HTERT RPE-1 (cell line): ENCODE measurements around the gene SENP2.
"Not testable (repeated sequence)": the region's sequence is repeated elsewhere in the genome, so short reads cannot be mapped to it uniquely, and the experiment has no call there.

ENCODE experiments used
- in situ Hi-C: fragments of 300-500 bp; cut with MboI; formaldehyde crosslinking; loops from 4 replicates; pipeline ENCODE4 v1.14.3; 2020; ENCODE audit warnings: low sequenced_read_pairs

SENP2 gene

GRCh38 chr3:185585518-185585858 lies 607 bp upstream of the SENP2 start:
- in situ Hi-C loops: no loop called here

- in situ Hi-C loops: no loop called here
Observed at GRCh38 chr3:185586686-185587039, 568 bp downstream of the SENP2 start.

GRCh38 chr3:185594073-185594472 lies 8.0 kb downstream of the SENP2 start:
- in situ Hi-C loops: no loop called here

GRCh38 chr3:185595526-185595925 lies 9.4 kb downstream of the SENP2 start:
- in situ Hi-C loops: no loop called here

DNA sequence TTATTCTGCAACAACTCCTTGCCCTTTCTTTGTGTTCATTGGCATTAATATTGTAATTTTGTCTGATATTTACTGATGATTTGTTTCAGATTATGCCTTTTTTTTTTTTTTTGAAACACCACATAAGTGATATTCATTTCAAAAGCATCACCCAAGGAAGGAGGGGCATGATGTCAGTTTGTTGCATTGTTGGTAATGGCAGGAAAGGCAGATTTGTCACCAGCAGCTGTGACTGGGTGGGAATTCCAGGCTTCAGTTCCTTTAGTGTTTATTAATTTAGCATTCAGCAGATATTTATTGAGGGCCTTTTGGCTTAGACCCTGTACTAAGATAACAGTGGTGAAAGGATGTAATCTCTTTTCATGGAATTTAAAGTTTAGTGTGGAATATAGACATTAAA lies 19.5 kb downstream of the SENP2 start:
- in situ Hi-C loops: no loop called here

- in situ Hi-C loops: no loop called here
Observed at GRCh38 chr3:185606196-185606595, 20.1 kb downstream of the SENP2 start.

GRCh38 chr3:185613016-185613415 lies 26.9 kb downstream of the SENP2 start:
- in situ Hi-C loops: no loop called here

DNA sequence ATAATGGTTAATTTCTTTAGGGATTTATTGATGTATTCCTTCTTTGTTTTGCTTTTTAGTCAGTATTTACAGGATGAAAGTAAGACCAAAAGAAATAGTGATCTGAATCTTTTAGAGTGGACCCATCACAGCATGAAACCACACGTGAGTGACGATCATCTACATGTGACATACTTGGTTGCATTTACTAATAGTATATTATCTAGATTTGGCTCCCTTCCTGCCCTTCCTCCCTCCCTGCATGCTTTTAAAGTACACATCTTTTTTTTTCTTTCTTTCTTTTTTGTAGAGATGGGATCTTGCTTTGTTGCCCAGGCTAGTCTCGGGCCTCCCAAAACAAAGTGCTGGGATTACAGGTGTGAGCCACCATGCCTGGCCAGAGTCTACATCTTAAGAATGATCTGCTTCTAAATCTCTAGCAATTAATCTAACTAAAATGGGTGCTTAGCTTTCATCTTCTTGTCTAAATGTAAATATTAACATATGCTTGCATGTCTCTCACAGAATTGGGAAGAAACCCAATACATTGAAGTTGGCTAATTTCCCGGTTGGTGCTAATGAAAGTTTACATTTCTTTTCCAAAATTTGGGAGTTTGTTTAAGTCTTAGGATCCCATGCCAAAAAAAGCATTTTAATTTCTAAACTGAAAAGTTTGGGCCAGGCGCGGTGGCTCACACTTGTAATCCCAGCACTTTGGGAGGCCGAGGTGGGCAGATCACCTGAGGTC lies 38.0 kb downstream of the SENP2 start:
- in situ Hi-C loops: no loop called here

GRCh38 chr3:185625784-185626183 lies 39.7 kb downstream of the SENP2 start:
- in situ Hi-C loops: no loop called here

GRCh38 chr3:185629554-185630181 lies 43.6 kb downstream of the SENP2 start:
- in situ Hi-C loops: no loop called here

DNA sequence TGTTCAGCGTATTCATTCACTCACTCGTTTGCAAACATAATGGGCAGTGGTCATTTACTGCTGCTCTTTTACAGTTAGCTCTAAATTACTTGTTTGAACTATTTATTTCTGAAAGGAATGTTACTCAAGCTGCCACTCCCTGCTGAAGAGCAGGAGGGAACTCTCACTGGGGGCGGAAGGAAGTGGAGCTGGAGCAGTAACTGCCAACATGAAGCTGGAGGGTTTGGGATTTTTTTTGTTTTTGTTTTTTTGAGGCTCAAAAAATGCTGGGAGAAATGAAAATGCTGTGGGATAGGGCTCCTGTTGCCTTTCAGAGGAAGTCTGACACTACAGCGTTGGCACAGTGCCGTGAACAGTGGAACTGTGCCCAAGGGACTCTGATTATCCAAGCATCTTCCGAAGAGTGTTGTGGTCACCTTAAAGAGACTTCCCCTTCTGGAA lies 44.1 kb downstream of the SENP2 start:
- in situ Hi-C loops: no loop called here

- in situ Hi-C loops: no loop called here
Observed at GRCh38 chr3:185631108-185631507, 45.0 kb downstream of the SENP2 start.

DNA sequence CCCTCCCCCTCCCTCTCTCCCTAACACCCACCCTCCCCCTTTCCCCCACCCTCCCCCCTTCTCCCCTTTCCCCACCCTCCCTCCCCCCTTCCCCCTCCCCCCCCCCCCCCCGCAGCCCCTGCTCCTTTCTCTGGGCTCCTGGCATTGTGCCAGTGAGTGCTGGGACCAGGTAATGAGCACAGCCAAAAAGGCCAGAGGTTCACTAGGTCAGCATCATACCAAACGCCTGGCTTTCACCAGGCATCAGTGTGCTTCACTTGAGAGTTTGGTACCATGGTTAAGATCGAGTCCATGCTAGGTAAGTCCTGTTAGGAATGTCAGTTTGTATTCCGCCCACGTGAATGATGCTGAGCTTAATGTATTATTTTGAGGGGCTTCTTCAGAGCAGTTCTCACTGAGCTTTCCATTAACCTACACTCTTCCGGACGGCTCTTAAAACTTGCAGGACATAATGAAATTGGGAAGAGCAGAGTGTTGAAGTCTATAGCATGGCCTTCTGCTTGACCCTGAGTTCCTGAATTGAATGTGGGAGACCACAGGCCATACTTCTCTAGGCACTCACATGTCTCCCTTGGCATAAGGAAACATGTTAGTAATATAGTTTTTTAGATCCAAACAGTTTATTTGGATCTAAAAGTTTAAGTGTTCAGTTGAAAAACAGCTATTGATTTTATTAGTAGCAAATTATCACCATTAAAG lies 45.6 kb downstream of the SENP2 start:
- in situ Hi-C loops: no loop called here

DNA sequence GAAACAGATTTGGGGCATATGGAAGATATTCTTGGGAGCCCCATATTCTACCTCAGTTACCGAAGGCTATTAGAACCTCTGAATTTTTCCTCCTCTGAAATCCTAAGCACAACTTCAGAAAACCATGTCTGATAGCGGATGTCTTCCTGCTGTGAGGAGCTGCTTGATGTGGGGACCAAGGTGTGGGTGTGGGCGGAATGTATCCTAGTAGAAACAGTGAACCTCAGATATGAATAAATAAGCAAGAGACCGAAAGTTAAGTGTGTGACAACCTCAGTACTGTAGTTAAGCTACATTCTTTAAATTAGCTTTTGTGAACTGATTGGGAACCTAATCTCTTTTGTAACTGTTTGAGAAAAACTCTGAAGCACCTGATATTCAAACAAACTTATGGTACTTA lies 46.9 kb downstream of the SENP2 start:
- in situ Hi-C loops: no loop called here

- in situ Hi-C loops: no loop called here
Observed at GRCh38 chr3:185637388-185637787, 51.3 kb downstream of the SENP2 start.

DNA sequence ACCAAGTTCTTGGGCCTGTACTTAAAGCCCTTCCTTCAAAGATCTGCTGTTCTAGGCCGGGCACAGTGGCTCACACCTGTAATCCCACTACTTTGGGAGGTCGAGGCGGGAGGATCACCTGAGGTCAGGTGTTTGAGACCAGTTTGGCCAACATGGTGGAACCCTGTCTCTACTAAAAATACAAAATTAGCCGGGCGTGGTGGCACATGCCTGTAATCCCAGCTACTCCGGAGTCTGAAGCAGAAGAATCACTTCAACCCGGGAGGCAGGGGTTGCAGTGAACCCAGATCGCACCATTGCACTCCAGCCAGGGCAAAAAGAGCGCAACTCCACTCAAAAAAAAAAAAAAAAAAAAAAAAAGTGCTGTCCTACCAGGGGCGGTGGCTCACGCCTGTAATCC lies 52.6 kb downstream of the SENP2 start:
- in situ Hi-C loops: not testable (repeated sequence)

DNA sequence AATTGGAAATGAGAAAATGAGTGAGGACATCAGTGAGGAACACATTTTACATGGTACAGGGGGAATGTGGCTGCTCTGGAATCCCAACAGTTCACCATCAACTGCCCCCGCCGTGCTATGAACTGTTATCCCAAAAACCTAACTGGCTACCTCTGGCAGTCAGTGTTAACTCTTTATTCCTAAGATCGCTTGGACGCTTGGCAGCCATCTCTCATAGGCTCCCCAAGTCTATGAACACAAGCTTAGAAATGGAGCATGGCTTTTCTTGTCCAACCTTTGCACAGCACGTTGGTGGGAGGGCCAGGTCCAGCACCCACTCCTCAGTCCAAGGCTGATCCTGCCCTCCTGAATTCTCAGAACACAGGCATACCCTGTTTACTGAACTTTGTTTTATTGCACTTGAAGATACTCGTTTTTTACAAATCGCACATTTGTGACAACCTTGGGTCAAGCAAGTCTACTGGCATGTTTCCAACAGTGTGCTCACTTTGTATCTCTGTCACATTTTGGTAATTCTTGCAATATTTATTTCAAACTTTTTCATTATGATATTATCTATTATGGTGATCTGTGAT lies 53.6 kb downstream of the SENP2 start:
- in situ Hi-C loops: no loop called here

- in situ Hi-C loops: no loop called here
Observed at GRCh38 chr3:185640308-185640707, 54.2 kb downstream of the SENP2 start.

GRCh38 chr3:185645191-185645590 lies 59.1 kb downstream of the SENP2 start:
- in situ Hi-C loops: not testable (repeated sequence)

GRCh38 chr3:185645596-185646381 lies 59.7 kb downstream of the SENP2 start:
- in situ Hi-C loops: no loop called here
